HFF-Myc (cell line): ENCODE data around the gene IFI30.
A peak's percentile ranks its signal among the peaks of the same experiment; 100 is the strongest.

Experiments
- DNase-seq: peaks from one replicate; pipeline ENCODE4 v3.0.0-alpha.2; 2011; ENCODE audit warnings: low read depth; ENCODE audit errors: extremely low read depth
- H3K4me3 ChIP-seq: replicated peaks from 2 replicates; pipeline ENCODE4 v1.5.1; 2011; ENCODE audit warnings: low read depth, mild to moderate bottlenecking, control low read depth, low read length
- TF ChIP-seq, protein P1 (sequence below): IDR thresholded peaks from 2 replicates; pipeline ENCODE4 v1.5.1; 2012; ENCODE audit warnings: mild to moderate bottlenecking, low read depth, low read length, control low read depth; ENCODE audit errors: missing control alignments

IFI30 gene

DNA sequence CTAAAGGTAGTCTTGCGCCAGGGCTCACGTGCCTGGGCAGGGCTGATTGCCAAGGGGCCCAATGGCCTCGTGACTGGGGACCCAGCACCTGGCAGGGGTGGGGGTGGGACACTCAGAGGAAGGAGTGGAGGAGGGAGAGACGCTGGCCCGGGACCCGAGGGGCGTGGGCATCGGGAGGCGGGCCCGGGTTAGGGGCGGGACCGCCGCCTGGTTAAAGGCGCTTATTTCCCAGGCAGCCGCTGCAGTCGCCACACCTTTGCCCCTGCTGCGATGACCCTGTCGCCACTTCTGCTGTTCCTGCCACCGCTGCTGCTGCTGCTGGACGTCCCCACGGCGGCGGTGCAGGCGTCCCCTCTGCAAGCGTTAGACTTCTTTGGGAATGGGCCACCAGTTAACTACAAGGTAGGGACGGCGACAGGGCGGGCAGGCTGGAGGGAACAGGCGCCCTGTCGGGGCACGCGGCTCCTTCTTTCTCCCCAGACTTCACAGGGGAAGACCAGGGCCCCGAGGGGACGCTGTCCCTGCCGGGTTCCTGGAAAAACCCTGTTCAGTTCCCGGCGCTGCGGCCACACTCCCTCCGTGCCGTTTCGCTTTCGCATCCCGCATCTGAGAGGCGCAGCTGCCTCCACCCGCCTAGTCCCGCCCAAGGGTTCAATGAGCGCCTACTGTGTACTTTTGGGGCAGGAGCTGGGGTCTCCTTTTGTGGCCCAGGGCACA lies at the start of gene IFI30:
Gene IFI30, plus strand, starts transcription at position 242 of the 717 bp plus-strand sequence. Its CDS starts 29 bp downstream, at position 271.
- TF ChIP-seq, protein P1, sequence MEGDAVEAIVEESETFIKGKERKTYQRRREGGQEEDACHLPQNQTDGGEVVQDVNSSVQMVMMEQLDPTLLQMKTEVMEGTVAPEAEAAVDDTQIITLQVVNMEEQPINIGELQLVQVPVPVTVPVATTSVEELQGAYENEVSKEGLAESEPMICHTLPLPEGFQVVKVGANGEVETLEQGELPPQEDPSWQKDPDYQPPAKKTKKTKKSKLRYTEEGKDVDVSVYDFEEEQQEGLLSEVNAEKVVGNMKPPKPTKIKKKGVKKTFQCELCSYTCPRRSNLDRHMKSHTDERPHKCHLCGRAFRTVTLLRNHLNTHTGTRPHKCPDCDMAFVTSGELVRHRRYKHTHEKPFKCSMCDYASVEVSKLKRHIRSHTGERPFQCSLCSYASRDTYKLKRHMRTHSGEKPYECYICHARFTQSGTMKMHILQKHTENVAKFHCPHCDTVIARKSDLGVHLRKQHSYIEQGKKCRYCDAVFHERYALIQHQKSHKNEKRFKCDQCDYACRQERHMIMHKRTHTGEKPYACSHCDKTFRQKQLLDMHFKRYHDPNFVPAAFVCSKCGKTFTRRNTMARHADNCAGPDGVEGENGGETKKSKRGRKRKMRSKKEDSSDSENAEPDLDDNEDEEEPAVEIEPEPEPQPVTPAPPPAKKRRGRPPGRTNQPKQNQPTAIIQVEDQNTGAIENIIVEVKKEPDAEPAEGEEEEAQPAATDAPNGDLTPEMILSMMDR, result no peak
- DNase-seq, result no peak
- peak within 1 kb of the TSS; percentile 53 for H3K4me3 ChIP-seq

- TF ChIP-seq, protein P1, result no peak
- no peak for DNase-seq
- no peak overlapping the region for H3K4me3 ChIP-seq
Observed at GRCh38 chr19:18123819-18124218, 49.8 kb upstream of the IFI30 start.

DNA sequence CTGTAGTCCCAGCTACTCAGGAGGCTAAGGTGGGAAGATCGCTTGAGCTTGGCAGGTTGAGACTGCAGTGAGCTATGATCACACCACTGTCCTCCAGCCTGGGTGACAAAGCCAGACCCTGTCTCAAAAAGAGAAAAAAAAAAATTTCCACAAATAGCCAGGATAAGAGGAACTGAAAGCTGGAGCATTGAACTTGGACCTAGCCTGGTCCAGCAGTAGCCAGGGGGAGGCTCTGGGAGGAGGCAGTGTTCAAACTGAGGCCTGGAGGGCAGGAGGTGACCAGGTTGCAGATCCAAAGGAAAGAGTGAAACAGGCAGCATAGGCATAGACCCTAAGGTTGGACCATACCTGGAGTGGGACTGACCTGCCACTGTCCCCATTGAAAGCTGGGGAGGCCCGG lies 47.5 kb upstream of the IFI30 start:
- TF ChIP-seq, protein P1, result no peak
- DNase-seq, result no peak
- no peak overlapping the region for H3K4me3 ChIP-seq

DNA sequence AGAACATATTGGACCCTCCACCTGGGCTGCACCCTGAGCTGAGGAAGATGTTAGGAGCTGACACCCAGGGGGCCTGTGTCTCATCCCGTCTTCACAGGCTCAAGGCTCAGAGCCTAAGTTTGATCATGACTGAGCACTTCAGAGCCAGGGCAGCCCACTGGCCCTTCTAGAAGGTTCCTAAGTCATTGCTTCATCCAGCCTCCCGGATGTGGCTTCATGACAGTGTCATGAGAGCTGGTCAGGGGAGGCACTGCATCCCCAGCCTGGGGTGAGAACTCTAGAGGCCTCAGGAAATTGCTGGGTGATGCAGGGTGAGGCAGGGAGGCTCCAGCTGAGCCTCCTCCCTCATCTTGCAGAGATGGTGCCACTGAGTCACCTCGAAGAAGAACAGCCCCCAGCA lies 45.6 kb upstream of the IFI30 start:
- DNase-seq, result no peak
- no peak overlapping the region for H3K4me3 ChIP-seq
- TF ChIP-seq, protein P1, result no peak

DNA sequence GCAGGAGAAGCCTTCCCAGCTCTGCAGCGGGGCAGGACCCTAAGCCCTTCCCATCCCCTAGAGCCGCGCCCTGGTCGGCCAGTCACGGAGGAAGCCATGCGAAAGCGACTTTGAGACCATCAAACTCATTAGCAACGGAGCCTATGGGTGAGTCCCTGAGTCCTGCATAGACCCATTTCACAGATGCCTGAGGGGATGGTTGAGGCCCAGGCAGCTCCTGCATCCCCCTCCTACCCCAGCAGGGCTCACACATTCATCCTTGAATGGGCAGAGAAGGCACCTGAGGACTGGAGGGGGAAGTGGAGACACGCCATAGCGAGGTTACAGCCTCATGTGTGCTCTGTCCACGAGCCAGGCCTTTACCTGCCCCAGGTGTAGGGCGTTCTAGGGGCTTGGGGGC lies 44.8 kb upstream of the IFI30 start:
- H3K4me3 ChIP-seq, result no peak overlapping the region
- no peak for DNase-seq
- TF ChIP-seq, protein P1, result no peak

GRCh38 chr19:18130523-18131242 lies 42.9 kb upstream of the IFI30 start:
- DNase-seq, result no peak
- TF ChIP-seq, protein P1, result no peak
- no peak overlapping the region for H3K4me3 ChIP-seq
